Left ventricle myocardium inferior (tissue), 1 donor: ENCODE data around the gene ZNF24. TPM values are rescaled to one million over a fixed set of nuclear protein-coding genes. Genes with fewer than 3 reads are reported as not detected.

Experiments
- DNase-seq: peaks from one replicate; pipeline ENCODE4 v3.0.0-alpha.2; 2020
- H3K27ac ChIP-seq: fragments of 200-600 bp; replicated peaks from 2 replicates; pipeline ENCODE4 v1.8.0; 2021
- H3K27me3 ChIP-seq: fragments of 200-600 bp; 2 replicates; pipeline ENCODE4 v1.8.0; 2021; ENCODE audit warnings: low read depth
- H3K36me3 ChIP-seq: fragments of 200-600 bp; 2 replicates; pipeline ENCODE4 v1.8.0; 2021
- H3K4me1 ChIP-seq: fragments of 200-600 bp; 2 replicates; pipeline ENCODE4 v1.8.0; 2021
- H3K4me3 ChIP-seq: fragments of 200-600 bp; 2 replicates; pipeline ENCODE4 v1.8.0; 2021; ENCODE audit warnings: mild to moderate bottlenecking, moderate library complexity
- H3K9me3 ChIP-seq: fragments of 200-600 bp; replicated peaks from 2 replicates; pipeline ENCODE4 v1.8.0; 2021
- CTCF ChIP-seq: fragments of 200-600 bp; IDR thresholded peaks from 2 replicates; pipeline ENCODE4 v1.8.0; 2021; ENCODE audit warnings: antibody characterized with exemption, mild to moderate bottlenecking, borderline replicate concordance
- intact Hi-C: fragments of 100-400 bp; cut with micrococcal nuclease; formaldehyde crosslinking; loops from one replicate; pipeline ENCODE4 v1.11.0; 2022
- total RNA-seq: library from RNA; stranded (reverse); fragmentation: NEBNext Ultra II Directional; extraction: Animal tissue kit (Norgen Biotek cat#: 25700); gene quantifications from one replicate; pipeline ENCODE4 v1.2.1, GENCODE V29; 2021
- donor health status: DM: no; HTN: yes; CAD: no; lungs with severe emphysema.

Gene ZNF24
- total RNA-seq, 1 donor from 2014 or later = 44.5 TPM

DNA sequence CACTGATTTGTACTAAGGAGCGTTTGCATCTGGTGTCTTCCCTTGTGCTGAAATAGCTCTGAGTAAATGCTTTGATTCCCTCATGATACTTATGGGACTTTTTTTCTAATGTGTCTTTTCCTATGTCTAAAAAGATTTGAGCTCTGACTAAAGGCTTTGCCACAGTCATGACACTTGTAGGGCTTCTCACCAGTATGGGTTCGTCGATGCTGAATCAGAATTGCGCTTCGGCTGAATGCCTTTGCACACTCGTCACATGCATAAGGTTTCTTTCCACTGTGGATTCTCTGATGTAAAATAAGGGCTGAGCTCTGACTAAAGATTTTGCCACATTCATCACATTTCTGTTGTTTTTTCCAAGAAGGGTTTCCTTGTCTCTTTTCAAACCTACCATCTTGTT lies 24.9 kb upstream of the ZNF24 start:
- Histone ChIP-seq H3K27me3 (no peaks in the 10 kb centered on the region), H3K4me3 (no peak overlapping the region), H3K36me3 (no peaks in the 10 kb centered on the region), H3K27ac (no peak overlapping the region), H3K9me3 (no peaks in the 10 kb centered on the region), H3K4me1 (no peaks in the 10 kb centered on the region)
- intact Hi-C loops = no loop called here
- DNase-seq = no peak
- no peak for TF ChIP-seq CTCF

DNA sequence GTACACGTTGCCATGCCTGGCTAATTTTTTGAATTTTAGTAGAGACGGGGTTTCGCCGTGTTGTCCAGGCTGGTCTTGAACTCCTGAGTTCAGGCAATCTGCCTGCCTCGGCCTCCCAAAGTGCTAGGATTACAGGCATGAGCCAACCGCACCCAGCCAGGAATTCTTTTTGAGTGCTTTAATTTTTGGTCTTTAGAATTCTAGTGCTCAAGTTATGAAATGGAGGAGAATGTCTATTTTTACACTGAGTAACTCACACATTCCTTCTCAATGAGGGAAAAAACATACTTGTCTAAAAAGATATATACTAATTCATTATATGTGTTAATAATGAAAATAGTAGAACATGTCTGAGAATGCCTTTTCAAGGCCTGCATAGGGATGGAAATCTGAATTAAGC lies 24.4 kb upstream of the ZNF24 start:
- Histone ChIP-seq H3K9me3 (no peaks in the 10 kb centered on the region), H3K4me1 (no peaks in the 10 kb centered on the region), H3K27ac (no peak overlapping the region), H3K36me3 (no peaks in the 10 kb centered on the region), H3K27me3 (no peaks in the 10 kb centered on the region), H3K4me3 (no peak overlapping the region)
- DNase-seq = no peak
- intact Hi-C loops = no loop called here
- no peak for TF ChIP-seq CTCF

DNA sequence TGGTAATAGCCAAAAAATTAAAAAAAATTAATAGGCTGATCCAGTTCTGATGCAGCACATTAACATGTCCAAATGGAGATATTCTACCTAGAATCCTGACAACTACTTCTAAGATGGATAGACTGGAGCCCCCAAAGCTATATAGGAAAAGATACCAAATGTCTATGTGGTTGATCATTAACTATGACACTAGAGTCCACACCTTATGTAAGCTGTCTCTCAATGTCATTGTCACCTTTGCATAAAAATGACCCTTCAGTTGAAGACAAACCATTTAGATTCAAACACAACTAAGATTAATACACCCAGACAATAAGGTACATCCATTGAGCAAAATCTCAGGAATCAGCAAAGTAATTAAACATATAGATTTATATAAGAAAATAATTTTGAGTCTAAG lies 18.3 kb upstream of the ZNF24 start:
- no peaks in the 10 kb centered on the region for H3K36me3 ChIP-seq

GRCh38 chr18:35361570-35362321 lies 17.5 kb upstream of the ZNF24 start:
- Histone ChIP-seq H3K4me1 (no peaks in the 10 kb centered on the region), H3K36me3 (no peaks in the 10 kb centered on the region), H3K4me3 (no peak overlapping the region), H3K27ac (no peak overlapping the region), H3K9me3 (no peaks in the 10 kb centered on the region), H3K27me3 (no peaks in the 10 kb centered on the region)
- no peak for DNase-seq
- intact Hi-C loops = no loop called here
- TF ChIP-seq CTCF = no peak

More for the DNA sequence above, 18.3 kb upstream of the ZNF24 start:
- H3K4me3 ChIP-seq = no peak overlapping the region
- intact Hi-C loops = no loop called here
- H3K27me3 ChIP-seq = no peaks in the 10 kb centered on the region
- no peaks in the 10 kb centered on the region for H3K9me3 ChIP-seq
- no peak for TF ChIP-seq CTCF
- H3K27ac ChIP-seq = no peak overlapping the region
- DNase-seq = no peak
- no peaks in the 10 kb centered on the region for H3K4me1 ChIP-seq

GRCh38 chr18:35355140-35355618 lies 11.0 kb upstream of the ZNF24 start:
- no peak overlapping the region for H3K27ac ChIP-seq

More at GRCh38 chr18:35355140-35355618, 11.0 kb upstream of the ZNF24 start:
- no peaks in the 10 kb centered on the region for H3K4me1 ChIP-seq
- DNase-seq = peak; percentile 58
- H3K27me3 ChIP-seq = no peaks in the 10 kb centered on the region
- peak overlapping the region; percentile 52 for H3K4me3 ChIP-seq
- intact Hi-C loops = loop anchor here (2.0 kb wide), 1 partner anchor 124 kb away; no protein-coding TSS in a partner anchor
- H3K36me3 ChIP-seq = no peaks in the 10 kb centered on the region
- H3K9me3 ChIP-seq = peaks cover 16% of the 10 kb centered on the region
- TF ChIP-seq CTCF = peak; percentile 82
